ENCODE data around the gene UHRF2.
"Not testable (repeated sequence)": the region's sequence is repeated elsewhere in the genome, so short reads cannot be mapped to it uniquely, and the experiment has no call there.

The UHRF2 gene

DNA sequence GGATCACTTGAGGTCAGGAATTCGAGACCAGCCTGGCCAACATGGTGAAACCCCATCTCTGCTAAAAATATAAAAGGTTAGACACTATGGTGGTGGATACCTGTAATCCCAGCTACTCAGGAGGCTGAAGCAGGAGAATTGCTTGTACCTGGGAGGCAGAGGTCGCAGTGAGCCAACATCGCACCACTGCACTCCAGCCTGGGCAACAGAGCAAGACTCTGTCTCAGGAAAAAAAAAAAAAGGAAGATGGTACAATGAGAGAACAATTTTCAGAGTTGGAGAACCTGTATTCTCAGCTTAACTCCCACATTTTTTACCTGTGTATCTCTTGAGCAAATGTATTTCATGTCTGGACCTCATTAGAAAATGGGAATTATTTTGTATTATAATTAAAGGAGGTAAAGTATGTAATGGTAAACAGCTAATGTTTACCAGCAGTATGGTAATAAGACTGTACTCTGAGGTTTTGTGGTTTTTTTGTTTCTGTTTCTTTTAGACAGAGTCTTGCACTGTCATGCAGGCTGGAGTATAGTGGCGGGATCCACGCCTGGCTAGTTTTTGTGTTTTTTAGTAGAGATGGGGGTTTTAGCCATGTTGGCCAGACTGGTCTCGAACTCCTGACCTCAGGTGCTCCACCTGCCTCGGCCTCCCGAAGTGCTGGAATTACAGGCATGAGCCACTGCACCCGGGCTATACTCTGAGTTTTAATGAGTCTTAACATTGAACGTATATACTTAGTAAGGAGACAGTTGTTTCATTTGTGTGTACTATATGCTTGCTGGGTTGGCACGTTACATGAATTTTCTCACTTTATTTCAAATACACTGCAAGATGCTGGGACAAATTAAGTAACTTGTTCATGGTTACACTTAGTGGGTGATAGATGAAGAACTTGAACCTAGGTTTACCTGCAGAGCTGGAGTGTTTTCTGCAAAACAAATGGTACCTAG is 16.2 kb downstream of the UHRF2 start:
- DNase-seq (ENCODE audit: low read depth, low spot score): no peak

DNA sequence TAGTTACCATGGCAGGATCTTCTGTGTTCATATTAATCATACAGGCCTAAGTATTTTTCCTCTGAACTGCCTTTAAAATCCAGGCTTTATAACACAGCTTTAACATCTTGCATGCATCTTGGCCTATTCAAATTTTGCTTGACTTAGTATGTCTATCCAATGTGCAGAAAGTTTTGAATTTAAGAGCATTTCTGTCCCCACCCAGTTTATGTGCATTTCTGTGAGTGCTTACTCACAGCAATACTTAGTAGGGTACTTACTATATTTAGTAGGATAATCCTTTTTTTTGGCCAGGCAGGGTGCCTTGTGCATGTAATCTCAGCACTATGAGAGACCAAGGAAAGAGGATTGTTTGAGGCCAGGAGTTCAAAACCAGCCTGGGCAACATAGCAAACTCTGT is 18.0 kb downstream of the UHRF2 start:
- DNase-seq (ENCODE audit: low read depth, low spot score): no peak

DNA sequence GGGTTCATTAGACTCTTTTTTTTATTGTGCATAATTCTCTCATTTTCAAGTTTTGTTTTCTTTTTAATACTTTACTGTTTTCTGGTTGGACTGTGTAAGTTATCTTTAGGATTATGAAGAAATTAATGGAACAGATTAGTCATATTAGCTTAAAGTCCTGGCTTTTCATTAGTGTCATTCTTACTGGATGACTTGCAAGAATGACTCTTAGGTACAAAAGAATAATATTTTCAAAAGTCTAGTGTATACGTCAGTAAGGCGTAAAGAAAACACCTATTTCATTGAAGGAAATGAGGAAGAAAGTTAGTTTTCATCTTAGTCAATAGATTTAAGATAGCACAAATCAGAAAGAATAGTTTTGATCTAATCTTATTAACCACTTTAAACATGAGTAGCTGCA is 20.4 kb downstream of the UHRF2 start:
- no peak for DNase-seq (ENCODE audit: low read depth, low spot score)

DNA sequence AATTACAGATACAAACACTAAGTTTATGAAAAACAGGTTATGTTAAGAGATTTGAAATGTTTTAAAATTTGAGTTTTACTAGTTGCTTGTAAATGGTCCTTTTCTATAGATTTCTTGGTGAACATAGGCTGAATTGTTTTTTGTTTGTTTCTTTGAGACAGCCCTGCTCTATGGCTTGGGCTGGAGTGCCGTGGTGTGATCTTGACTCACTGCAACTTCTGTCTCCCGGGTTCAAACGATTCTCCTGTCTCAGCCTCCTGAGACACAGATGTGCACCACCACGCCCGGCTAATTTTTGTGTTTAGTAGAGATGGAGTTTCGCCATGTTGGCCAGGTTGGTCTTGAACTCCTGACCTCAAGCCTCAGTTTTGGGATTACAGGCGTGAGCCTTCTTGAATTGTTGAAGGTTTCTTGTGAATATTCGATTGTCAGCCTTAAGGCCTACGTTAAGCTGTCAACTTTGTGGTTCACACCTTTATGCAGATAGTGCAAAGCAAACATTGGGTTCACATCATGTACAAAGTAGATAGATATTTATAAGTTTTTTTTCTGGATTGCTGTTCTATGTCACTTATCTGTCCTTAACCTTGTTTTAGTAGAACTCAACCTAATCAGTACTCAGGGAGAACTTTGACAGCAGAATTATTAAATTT is 26.2 kb downstream of the UHRF2 start:
- DNase-seq (ENCODE audit: low read depth, low spot score): no peak

DNA sequence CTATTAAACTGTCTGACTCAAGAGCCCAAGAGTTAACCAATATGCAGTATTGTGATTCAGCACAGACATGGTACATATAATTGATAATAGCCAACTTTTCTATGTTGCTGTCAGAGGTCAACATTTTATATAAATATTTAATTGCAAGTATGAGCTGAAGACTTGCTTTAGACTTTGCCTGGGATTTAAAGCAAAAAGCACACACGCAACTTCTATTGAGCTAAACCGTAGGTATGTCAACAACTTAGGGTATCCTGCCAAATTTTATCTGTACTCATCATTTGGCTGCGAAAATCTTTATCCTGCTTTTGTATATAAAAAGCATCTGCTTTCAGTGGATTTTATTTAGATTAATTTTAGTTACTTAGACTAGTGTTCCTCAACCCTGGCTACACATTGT is 27.4 kb downstream of the UHRF2 start:
- DNase-seq (ENCODE audit: low read depth, low spot score): no peak

DNA sequence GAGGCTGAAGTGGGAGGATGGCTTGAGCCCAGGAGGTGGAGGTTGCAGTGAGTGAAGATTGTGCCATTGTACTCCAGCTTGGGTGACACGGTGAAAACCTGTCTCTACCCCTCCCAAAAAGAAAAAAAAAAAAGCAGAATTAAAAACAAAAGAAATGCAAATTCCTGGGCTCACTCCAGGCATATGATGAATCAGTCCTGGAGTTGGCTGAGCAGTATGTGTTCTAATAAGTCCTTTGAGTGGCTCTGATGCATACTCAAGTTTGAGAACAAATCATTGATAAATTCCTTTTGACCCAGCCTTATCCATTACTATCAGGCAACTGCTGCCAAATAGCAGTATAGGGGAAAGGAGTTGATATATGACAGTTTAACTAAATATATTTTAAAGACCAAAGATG is 28.3 kb downstream of the UHRF2 start:
- no peak for DNase-seq (ENCODE audit: low read depth, low spot score)

DNA sequence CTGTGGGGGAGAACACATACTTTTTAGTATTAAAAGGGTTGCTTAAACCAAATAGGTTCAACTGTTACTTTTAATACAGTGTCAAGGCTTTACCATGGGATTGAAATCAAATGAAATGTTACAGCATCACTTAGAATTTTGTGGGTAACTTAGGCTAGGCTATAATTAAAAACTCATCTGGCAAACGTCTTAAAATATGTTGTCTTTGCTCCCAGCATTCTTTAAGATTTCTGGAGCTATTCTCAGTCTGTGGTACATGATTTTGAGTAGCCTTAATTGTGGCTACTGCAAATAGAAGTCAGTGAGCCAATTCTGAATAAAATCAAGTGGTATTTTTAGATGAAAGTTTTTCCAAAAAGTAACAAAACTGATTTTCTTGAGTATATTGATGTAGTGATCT is 30.7 kb downstream of the UHRF2 start:
- DNase-seq (ENCODE audit: low read depth, low spot score): no peak

DNA sequence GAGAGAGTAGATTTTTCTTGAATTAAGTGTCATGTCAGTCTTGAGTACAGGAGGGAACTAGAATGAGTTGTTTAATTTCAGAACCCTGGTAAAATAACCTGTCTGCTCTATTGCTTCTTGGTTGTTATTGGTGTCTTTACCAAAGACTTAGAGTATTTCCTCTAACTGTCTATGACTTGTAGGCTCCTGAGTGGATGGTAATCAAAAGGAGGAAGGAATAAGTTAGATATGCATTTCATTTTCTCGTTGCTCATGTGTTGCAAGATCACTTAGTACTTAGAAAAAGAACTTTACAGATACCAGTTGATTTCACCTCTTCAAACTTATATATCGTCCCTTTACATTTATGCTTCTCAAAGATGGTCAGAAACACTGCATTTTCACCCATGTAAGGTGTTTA is 31.1 kb downstream of the UHRF2 start:
- no peak for DNase-seq (ENCODE audit: low read depth, low spot score)

DNA sequence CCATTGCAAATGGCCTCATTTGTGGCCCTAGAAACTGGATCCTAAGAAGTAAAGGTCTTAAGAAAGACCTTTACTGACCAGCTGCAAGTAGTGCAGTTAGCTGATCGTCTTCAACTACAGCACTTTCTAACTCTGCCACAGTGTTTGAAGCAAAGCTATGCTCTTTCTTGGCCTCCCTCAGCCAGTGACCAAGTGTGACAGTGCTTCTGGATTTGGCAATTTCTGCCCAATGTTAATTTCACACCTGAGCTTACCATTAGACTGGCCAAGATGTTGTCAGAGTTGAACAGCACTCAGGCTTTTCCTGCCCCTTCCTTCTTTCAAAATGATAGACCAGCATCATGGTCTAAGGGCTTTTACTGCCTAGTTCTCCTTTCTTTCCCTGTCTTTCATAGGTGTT is 36.1 kb downstream of the UHRF2 start:
- DNase-seq (ENCODE audit: low read depth, low spot score): no peak

DNA sequence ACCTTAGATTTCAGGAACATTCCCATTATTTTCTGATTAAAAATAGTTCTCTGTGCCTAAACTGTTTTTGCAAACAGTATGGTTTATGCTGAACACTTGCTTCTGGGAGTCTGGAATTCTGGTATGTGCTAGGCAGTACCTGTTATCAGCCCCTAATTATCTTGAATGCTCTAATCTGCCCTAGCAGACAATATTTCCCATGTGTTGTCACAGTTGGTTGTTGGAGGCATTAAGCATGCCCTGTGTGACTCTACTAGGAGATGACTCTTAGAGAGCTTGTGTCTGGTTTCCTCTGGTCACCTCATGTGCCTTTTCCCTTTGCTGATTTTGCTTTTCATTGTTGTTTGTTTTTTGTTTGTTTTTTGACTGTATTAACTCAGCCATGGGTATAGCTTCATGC is 36.6 kb downstream of the UHRF2 start:
- no peak for DNase-seq (ENCODE audit: low read depth, low spot score)

DNA sequence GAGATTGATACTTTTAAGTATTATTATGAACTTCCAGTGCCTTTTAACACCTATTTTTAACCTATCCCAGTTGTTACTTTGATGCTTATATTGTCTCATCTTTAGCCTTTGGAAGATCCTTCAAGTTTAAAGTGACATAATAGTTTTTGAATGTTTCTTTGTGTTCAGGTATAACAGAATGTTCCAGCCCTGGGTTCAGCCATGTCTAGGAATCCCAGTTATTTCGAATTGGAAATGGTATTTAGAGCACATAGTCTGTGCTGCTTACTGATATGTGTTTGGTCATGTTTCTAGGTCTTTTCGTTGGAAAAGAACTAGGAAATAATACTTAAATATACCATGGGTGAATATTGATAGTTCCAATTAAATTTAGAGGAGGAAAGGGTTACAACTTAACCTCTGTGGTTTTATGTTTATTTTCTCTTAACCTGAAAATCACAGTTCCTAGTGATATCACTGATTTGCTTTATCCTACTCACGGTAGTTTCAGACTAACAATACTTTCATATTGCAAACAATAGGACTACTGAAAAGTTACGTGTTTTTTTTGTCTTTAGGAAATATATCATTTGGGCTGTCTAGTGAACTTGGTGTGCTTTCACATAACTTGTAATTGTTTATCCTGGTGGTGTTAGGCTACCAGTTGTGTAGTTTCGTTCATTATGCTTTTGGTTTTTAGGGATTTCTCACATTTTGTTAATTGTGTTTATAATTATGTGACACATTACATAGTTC is 37.8 kb downstream of the UHRF2 start:
- no peak for DNase-seq (ENCODE audit: low read depth, low spot score)

DNA sequence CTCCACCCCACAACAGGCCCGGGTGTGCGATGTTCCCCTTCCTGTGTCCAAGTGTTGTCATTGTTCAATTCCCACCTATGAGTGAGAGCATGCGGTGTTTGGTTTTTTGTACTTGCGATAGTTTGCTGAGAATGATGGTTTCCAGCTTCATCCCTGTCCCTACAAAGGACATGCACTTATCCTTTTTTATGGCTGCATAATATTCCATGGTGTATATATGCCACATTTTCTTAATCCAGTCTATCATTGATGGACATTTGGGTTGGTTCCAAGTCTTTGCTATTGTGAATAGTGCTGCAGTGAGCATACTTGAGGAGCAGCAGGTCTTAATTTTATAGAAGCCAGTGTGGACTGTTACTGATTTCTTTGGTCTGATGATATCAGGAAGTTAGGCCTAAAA is 42.3 kb downstream of the UHRF2 start:
- not testable (repeated sequence) for DNase-seq (ENCODE audit: low read depth, low spot score)

DNA sequence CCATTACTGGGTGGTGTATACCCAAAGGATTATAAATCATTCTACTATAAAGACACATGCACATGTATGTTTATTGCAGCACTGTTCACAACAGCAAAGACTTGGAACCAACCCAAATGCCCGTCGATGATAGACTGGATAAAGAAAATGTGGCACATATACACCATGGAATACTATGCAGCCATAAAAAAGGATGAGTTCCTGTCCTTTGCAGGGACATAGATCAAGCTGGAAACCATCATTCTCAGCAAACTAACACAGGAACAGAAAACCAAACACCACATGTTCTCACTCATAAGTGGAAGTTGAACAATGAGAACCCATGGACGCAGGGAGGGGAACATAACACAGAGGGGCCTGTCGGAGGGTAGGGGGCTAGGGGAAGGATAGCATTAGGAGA is 45.7 kb downstream of the UHRF2 start:
- DNase-seq (ENCODE audit: low read depth, low spot score): not testable (repeated sequence)

DNA sequence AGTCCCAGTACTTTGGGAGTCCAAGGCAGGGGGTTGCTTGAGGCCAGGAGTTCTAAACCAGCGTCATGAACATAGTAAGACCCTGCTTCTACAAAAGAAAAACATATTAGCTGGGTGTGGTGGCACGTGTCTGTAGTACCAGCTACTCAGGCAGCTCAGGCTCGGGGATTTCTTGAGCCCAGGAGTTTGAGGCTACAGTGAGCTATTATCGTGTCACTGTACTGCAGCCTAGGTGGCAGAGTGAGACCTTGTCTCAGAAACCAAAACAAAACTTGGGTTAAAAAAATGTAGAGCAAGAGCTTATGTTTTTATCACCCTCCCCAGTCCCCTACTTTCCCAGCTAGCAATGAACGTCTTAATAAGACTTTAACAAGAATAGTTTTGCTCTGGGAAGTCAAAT is 46.7 kb downstream of the UHRF2 start:
- no peak for DNase-seq (ENCODE audit: low read depth, low spot score)

DNA sequence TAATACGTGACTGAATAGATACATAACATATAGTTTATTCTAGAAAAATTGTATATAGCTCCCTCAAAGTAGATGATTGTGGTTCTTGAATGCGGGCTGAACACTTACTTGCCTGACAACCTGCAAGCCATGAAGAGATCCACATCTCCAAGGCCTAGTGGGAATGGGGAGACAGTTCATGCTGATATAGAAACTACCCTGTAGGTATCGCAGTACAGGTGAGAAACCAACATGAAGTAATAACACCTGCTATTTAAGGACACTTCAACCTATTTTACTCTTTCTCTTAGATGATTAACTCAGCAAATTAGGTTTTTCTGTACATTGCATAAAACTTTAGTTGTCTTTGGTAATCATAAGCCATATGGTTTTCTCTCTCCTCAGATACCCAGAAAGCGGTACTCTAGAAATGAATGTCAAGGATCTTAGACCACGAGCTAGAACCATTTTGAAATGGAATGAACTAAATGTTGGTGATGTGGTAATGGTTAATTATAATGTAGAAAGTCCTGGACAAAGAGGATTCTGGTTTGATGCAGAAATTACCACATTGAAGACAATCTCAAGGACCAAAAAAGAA is 47.3 kb downstream of the UHRF2 start:
- no peak for DNase-seq (ENCODE audit: low read depth, low spot score)

DNA sequence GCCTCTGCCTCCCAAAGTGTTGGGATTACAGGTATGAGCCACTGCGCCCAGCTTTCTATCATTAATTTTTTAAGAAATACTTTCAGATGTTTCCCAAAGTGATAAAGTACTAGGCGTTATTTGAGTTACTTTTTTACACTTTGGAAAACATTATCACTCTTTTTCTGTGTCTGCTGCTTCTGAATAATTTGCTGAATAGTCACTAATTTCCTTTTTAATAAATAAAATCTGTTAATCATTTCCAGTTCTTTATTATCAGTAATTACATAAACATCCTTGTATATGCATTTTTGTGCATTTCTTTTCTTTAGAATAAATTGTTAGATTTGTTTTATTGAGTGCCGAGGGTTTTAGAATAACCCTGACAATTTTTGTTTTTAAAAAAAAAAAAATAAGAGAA is 48.6 kb downstream of the UHRF2 start:
- DNase-seq (ENCODE audit: low read depth, low spot score): no peak

DNA sequence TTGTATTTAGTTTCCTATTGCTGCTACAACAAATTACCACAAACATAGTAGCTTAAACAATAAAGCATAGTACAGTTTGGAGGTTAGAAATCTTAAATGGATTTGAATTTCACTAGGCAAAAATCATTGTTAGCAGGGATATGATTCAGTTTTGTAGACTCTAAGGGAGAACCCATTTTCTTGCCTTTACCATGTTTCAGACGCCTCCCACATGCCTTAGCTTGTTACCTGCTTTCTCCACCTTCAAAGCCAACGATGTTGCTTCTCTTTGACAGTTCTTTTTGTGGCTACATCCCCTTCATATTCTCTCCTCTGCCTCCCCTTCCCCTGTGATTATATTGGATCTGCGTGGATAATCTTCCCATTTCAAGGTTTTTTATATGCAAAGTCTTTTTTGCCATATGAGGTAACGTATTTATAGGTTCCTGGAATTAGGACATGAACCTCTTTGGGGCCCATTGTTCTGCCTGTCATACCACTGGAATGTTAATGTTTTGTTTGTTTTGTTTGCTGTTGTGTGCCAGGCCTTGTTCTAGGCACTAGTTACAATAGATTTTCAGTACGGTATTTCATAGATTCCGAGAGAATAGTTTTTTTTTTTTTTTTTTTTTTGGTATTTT is 54.1 kb downstream of the UHRF2 start:
- no peak for DNase-seq (ENCODE audit: low read depth, low spot score)

DNA sequence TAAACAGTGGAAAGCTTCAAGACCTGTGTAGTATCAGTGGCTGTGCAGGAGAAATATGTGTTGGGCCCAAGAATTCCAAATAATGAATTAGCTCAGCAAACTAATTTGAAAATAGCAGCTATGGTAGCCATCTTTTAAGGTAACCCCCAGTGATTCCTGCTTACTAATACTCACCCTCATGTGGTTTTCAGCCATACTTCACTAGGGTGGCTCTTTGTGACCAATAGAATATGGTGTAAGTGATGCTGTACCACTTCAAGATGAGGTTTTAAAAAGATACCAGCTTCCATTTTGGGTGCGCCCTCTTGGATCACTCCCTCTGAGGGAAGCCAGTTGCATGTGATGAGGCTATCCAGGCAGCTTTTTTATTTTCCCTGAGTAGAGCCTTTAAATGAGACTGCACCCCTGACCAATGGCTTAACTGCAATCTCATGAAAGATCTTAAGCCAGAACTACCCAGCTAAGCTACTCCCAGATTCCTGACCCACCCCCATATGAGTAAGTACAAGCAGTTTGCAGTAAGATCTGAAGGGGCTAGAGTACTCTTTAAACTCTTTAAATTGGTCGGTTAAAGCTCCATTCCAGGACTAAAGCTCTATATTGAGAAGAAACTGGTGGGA is 58.3 kb downstream of the UHRF2 start:
- no peak for DNase-seq (ENCODE audit: low read depth, low spot score)

DNA sequence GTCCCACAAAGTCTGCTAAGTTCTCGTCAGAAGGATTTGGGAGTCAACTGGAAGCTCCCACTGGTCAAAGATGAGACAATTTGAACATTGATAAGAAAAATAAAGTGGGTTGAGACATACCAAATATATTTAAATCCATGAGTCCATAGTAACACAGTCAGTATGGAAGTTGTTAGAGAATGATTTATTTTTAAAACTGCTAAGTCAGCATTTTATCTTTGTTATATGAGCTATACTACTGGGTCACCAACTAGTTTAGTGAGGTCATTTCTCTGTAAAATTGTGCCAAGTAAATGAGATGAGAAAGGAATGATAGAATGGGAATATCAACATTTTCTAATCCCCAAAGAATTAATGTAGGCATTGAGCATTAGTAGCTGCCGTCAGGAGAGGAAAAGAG is 60.2 kb downstream of the UHRF2 start:
- no peak for DNase-seq (ENCODE audit: low read depth, low spot score)

DNA sequence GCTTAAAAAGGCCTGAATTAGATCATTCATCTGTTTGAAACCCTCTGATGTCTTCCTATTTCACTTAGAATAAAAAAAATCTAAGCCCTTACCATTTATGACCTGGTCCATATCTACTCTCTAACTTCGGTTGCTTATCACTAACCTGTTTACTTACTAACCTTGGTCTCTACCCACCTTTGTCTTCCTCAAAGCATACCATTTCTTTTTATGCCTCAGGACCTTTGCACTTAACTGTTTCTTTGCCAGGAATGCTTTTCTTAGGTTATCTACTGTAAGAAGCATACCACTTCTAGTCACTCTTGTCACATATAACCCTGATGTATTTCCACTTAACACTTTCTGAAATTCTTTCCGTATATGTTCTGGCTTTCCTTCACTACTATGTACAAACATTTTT is 67.0 kb downstream of the UHRF2 start:
- no peak for DNase-seq (ENCODE audit: low read depth, low spot score)

DNA sequence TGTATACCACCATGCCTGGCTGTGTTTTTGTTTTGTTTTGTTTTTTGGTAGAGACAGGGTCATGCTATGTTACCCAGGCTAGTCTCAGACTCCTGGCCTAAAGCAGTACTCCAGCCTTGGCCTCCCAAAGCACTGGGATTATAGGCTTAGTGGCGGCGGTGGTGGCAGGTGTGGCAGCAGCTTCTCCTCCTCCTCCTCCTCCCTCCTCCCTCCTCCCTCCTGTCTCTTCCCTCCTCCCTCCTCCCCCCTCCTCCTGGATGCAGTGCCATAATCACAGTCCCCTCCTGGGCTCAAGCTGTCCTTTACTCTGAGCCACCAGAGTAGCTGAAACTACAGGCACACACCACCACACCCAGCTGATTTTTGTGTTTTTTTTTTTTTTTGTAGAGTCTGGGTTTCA is 71.2 kb downstream of the UHRF2 start:
- no peak for DNase-seq (ENCODE audit: low read depth, low spot score)

Measured in activated CD4-positive, CD25-positive, alpha-beta regulatory T cell treated with anti-CD3 and anti-CD28 coated beads, Interleukin-2, amount 50 U/mL, for 16 hours (primary cell).